Ammon's horn (tissue), 1 donor: ENCODE data around the gene CREG2.
"Not testable (repeated sequence)": the region's sequence is repeated elsewhere in the genome, so short reads cannot be mapped to it uniquely, and the experiment has no call there.

Source experiments
- DNase-seq: peaks from one replicate; pipeline ENCODE4 v3.0.0-alpha.2; 2016; ENCODE audit warnings: low spot score

The CREG2 gene

DNA sequence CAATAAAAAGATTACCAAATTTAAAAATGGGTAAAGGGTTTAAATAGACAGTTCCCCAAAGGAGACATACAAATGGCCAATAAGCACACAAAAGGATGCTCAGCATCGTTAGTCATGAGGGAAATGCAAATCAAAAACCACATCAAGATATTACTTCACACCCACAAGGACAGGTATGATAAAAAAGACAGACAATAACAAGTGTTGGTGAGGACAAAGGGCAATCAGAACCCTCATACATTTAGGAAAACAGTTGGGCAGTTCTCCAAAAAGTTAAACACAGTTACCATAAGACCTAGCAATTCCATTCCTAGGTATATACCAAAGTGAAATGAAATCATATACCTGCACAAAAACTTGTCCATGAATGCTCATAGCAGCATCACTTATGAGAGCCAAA is 14.5 kb downstream of the CREG2 start:
- no peak for DNase-seq

- no peak for DNase-seq
Measured at GRCh38 chr2:101371636-101372035, 15.7 kb downstream of the CREG2 start.

DNA sequence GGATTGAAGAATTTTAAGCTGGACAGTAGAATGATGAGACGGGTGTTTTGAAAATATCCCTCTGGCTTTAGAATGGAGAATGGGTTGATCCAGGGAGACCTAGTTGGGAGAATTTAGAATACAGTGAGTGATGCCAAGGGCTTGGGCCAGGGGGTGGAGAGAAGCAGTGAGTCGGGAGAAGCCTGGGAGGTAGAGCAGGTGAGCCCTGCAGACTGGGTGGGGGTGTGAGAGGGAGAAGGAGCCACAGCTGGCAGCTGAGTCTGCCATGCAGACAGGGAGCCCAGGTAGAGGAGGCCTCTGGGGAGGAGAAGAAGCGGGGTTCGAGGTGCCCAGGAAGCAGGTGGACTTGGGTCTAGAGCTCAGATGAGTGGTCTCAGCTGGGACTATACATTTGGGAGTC is 18.2 kb downstream of the CREG2 start:
- no peak for DNase-seq

GRCh38 chr2:101368376-101368775 is 18.9 kb downstream of the CREG2 start:
- DNase-seq, result no peak

- no peak for DNase-seq
Measured at GRCh38 chr2:101367508-101367907, 19.8 kb downstream of the CREG2 start.

GRCh38 chr2:101364878-101365277 is 22.4 kb downstream of the CREG2 start:
- peak; percentile 76 for DNase-seq

DNA sequence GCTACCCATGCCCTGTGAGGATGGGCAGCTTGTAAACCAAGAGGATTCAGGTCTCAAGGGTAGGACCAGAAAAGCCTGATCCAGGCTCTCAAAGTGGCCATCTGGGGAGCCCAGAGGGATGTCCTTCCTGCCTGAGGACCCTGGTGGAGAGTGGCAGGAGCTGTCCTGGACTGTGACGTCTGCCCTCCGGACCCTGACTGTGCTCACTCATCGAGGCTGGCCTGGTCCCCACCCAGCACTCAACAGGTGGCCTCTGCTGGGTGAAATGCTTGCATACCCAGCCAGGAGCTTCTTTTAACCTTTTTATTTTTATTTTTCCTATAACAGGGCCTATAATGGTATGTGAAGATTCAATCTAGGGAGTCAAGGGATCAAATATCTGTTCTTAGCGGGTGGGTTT is 24.5 kb downstream of the CREG2 start:
- no peak for DNase-seq

GRCh38 chr2:101362316-101362715 is 25.0 kb downstream of the CREG2 start:
- DNase-seq, result no peak

DNA sequence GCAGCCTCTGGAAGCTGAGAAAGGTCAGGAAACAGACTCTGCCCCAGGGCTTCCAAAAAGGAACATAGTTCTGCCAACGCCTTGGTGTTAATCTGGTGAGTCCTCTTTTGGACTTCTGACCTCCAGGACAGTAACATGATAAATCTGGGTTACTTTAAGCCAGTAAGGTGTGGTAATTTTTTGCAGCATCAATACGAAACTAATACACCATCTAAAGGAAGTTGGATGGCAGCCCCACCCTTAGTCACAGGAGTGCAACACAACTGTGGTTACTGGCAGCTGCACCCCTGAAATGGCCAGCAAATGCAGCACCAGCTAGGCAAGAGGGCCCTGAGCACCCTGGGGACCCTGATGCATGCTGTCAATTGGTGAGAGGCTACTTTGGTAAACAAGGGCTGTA is 25.8 kb downstream of the CREG2 start:
- no peak for DNase-seq

DNA sequence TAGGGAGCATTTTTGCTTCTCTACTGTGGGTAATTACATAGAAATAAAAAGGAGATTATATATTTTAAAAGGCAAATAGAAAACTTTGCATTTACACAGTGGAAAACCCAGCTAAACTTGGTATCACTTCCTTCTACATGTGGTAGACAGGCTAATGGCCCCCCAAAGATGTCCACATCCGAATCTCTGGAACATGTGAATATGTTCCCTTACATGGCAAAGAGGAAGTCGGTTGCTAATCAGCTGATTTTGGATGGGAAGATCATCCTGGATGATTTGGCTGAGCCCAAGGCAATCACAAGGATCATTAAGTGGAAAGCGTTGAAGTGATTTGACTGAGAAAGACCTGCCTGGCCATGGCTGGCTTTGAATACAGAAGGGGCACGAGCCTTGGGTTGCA is 26.2 kb downstream of the CREG2 start:
- DNase-seq, result no peak

DNA sequence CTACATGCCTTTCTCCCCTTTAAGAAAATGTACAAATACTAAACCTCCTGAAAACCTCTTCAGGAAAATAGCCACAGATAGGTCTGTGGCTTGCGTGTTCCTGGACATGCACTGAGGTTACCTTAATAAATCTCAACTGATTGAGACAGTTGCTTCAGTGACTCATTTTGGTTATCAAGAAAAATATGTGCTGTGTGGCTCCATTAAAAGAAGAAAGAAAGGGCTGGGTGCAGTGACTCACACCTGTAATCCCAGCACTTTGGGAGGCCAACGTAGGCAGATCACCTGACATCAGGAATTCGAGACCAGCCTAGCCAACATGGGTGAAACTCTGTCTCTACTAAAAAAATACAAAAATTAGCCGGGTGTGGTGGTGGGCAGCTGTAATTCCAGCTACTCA is 27.1 kb downstream of the CREG2 start:
- DNase-seq, result no peak

- DNase-seq, result no peak
Measured at GRCh38 chr2:101359410-101359954, 27.8 kb downstream of the CREG2 start.

GRCh38 chr2:101357376-101357775 is 29.9 kb downstream of the CREG2 start:
- no peak for DNase-seq

DNA sequence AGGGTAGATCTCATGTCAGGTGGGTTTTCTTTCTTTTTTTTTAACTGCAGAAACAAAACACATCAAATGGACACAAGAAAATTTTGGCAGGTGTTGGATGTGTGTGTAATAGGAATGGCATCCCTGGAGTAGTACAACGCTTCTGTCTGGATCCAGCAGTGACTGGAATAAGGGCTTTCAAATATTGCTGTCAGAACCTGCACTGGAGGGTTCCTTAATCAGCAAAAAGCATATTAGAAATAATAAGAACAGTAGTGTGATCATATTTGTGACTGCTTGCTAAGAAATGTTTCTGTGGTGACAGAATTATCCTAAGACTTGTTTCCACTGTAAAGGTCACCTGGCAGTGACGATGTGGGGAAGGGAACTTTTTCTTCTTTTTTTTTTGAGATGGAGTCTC is 30.8 kb downstream of the CREG2 start:
- DNase-seq, result no peak

GRCh38 chr2:101356055-101356454 is 31.2 kb downstream of the CREG2 start:
- no peak for DNase-seq

GRCh38 chr2:101355401-101356054 is 31.8 kb downstream of the CREG2 start:
- no peak for DNase-seq

DNA sequence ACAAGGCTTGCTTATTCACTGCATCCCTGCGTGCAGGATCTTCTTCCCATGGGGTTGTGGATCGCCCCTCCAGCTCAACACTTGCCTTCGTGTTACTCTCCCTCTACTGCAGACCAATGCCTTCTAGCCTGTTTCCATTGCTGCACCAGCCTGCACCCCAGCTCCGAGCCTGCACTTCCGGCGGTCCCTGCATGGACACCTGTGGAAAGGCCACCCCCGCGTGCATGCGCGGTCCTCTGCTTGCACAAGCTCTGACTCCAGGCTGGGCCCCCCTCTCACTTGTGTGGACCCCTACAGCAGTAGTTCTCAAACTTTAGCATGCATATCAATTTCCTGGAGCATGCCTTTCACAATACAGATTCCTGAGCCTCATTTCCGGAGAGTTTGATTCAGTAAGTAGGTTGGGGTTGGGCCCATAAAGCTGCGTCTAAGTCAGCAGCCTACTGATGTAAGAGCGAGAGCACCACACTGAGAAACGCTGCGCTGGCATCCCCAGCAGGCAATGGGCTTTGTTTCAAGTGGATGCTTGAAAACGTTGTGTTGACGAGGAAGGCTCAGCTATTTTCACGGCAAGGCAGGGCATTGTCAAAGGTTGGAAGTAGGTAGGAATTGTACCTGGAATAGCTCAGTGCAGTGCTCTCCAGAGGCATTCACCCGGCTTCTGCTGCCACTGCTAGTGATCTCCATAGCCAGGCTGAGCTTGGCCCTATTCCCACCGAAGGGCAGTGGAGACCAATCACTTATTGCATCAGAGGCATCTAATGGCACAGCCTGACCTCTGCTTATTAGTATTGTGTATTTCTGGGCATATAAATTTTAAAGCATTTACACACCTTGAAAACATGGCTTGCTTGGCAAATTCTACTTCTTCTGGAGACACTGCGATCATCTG is 32.6 kb downstream of the CREG2 start:
- no peak for DNase-seq

- DNase-seq, result not testable (repeated sequence)
Measured at GRCh38 chr2:101352631-101353030, 34.7 kb downstream of the CREG2 start.

DNA sequence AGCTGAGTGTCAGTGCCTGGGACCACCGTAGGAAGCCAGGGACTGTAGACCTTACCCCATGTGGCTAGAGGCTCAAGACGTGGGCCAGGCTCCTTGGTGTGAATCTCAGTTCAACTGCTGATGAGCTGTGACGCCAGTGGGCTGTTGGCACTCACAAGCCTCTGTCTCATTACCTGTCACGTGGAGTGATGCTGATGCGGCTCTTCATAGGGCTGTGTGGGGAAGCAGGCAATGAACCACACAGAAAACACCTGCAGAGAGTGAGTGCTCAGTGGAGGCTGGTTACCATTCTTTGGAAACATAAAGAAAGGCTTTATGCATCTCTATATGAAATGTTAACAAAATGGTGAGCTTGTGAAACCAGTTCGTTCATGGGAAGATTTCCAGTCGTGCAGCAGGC is 36.1 kb downstream of the CREG2 start:
- no peak for DNase-seq

DNA sequence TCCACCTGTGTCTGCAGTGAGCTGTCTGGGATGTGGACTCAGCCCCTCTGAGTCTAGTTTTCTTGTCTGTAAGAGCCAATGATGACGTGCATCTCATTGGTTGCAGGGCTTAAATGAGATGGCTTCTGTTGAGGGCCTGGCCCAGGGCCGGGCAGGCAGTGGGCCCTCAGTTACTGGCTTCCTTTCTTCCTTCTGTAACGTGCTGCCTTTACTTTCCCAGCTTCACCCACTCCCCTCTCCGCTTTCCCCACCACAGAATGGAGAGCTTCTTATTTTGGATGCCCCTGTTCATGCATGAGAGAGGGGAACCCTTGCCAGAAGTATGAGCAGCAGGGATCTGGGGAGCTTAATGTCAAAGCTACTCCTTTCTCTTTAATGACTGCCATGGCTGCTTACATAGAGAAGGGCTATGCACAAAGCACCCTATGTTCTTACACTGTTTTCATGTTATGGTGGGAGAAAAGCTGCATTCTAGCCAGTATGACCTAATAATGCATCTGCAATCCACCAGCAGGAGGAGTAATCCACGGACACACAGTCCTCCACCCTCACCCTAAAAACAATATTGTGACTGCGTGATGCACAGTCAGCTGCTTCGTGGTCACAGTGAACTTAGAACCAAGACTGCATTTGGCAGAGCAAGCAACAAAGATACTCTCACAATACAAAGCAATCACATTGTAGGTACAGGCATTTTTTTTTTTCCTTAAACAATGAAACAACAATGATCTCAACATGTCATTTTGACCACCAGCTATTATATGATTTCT is 37.2 kb downstream of the CREG2 start:
- DNase-seq, result peak; percentile 85

GRCh38 chr2:101348883-101349282 is 38.4 kb downstream of the CREG2 start:
- DNase-seq, result no peak

DNA sequence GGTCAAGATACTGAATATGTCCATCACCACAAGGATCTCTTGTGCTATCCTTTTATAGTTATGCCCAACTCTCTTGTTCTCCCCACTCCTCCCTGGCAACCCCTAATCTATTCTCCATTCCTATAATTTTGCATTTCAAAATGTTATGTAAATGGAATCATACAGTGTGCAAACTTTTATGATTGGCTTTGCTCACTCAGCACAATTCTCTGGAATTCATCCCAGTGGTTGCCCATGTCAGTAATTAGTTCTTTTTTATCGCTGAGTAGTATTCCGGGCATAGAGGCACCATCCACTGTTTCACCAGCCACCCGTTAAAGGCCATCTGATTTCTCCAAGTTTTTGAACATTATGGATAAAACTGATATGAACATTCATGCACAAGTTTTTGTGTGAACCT is 40.4 kb downstream of the CREG2 start:
- no peak for DNase-seq

- DNase-seq, result peak; percentile 64
Measured at GRCh38 chr2:101344137-101344536, 43.2 kb downstream of the CREG2 start.
